NCI-H526 treated with DMSO at 0.1 percent for 48 hours (cell line): ENCODE measurements around the gene NOD1.
"Not testable (repeated sequence)": the region's sequence is repeated elsewhere in the genome, so short reads cannot be mapped to it uniquely, and the experiment has no call there.

Source experiments
- DNase-seq: peaks from one replicate; lab custom pipeline; 2025; lab: John Stamatoyannopoulos, UW

The NOD1 gene

DNA sequence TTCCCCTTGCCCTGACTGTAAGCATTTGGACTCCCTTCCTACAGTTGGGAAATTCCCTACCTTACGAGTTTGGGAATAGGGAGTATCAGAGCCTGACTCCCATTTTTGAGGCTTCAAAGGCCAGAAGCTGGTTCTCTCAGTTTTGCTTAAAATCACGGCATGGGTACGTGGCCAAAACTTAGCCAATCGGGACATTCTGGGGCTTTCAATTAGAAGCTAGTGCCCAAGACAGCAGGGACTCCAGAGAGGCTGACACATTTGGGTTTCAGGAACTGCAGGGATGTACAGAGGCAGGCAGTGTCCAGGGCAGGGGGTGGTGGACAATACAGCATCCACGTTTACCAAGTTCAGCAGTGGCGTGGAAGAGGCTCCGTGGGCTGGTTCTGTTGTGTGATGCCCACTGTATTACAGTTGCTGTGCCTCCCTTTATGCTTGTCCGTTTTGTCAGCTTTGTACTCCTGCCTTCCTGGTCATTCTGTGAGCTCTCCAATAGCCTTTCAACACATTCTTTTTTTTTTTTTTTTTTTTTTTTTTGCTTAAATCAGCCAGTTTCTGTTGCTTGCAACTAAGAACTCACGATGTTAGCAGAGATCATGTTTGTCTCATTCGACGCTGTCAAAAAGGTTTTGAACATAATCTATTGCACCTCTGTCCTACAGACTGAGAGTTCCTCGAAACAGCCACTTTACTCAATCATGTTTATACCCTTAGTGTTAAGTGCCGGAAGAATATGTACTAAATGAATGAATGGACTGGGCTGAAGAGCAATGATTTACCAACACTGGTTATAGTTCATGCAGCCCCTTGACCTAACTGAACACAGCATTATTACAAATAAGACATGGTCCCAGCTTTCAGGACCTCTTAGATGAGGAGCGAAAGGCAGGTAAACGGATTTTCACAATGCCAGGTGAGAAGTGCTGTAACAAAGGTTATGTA lies 25.0 kb upstream of the NOD1 start:
- no peak for DNase-seq

- DNase-seq, result no peak
Measured at GRCh38 chr7:30502470-30503251, 24.1 kb upstream of the NOD1 start.

- DNase-seq, result no peak
Measured at GRCh38 chr7:30501264-30501663, 22.7 kb upstream of the NOD1 start.

GRCh38 chr7:30493228-30493627 lies 14.6 kb upstream of the NOD1 start:
- DNase-seq, result no peak

DNA sequence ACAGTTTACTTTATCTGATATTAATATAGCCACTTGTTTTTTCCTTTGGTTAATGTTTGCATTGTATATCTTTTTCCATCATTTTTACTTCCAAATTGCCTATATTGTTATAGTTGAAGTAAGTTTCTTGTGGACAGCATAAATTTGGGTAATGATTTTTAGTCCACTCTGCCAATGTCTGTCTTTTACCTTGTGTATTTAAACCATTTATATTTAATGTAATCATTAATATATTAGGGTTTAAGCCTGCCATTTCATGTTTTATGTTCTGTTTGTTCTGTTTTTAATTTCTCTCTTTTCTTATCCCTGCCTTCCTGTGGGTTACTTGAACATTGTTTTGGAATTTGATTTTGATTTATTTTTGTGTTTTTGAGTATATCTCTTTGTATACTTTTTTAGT lies 12.8 kb upstream of the NOD1 start:
- DNase-seq, result no peak

- DNase-seq, result no peak
Measured at GRCh38 chr7:30487371-30487770, 8.8 kb upstream of the NOD1 start.

- no peak for DNase-seq
Measured at GRCh38 chr7:30485667-30486066, 7.1 kb upstream of the NOD1 start.

DNA sequence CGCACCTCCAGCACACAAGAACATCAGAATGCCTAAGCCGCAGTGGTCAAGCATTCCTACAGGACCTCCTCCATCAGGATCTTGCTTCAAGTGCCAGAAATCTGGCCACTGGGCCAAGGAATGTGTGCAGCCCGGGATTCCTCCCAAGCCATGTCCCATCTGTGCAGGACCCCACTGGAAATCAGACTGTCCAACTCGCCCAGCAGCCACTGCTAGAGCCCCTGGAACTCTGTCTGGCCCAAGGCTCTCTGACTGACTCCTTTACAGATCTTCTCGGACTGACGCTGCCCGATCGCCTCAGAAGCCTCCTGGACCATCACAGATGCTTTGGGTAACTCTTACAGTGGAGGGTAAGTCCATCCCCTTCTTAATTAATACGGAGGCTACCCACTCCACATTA lies 2.8 kb upstream of the NOD1 start:
- DNase-seq, result not testable (repeated sequence)

GRCh38 chr7:30479202-30480120 lies 877 bp upstream of the NOD1 start:
- DNase-seq, result peak; percentile 10

DNA sequence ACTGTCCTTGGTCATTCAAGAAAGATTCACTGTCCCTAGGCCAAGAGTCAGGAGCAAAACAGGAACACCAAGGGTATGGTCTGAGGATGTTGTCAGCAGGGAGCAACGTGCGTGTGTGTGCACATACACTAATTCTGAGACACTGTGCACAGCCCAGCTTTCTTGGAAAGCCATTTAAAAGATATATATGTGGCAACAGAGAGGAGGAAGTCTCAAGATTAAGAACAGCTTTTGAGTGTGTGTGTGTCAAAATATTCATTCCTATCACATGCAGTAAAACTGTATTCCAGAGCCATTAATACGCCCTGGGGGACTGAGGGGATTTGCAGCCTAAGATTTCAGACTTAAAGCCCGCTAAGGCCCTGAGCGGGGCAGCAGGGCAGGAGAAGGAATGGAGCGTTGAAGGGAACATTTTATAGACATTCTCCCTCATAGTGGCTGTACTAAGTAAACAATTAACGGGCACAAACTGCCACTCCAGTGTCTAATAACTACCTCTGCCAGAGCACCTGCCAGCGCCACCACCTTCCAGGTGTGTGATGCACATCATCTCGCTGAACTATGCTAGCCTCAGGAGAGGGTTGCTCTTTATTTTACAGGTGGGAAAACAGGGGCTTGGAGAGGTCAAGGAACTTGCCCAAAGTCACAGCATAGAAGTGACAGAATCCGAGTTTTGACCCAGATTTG lies 2.0 kb downstream of the NOD1 start:
- DNase-seq, result peak; percentile 78

DNA sequence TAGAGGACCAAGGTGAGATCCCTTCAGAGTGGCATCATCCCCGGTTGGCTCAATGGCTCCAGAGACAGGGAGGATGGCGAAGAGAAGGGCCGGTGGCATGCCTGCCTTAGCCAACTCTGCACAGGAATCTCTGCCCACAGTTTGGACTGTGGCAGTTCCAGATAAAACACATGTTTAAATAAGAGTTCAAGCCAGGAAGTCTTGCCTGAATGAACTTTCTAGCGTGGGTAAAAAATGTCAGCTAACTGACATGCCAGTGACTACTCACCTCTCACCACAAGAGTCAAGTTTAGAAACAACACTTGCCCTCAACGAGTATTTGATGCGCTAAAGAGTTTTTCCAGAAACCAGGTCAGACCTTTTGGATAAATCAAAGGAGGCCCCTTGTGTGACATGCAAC lies 3.0 kb downstream of the NOD1 start:
- no peak for DNase-seq

GRCh38 chr7:30474893-30475292 lies 3.7 kb downstream of the NOD1 start:
- no peak for DNase-seq

DNA sequence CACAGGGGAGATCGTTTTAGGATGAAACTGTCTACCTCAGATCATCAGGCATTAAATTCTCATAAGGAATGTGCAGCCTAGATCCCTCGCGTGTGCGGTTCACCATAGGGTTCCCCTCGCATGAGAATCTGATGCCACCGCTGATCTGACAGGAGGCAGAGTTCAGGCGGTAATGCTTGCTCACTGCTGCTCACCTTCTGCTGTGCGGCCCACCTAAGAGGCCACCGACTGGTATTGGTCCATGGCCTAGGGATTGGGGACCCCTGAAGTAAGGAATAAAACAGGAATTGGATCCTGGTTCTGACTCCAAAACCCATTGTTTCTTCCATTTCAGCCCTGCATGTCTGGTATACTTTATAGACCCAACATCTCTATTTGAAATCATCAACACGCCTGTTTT lies 4.1 kb downstream of the NOD1 start:
- DNase-seq, result no peak

DNA sequence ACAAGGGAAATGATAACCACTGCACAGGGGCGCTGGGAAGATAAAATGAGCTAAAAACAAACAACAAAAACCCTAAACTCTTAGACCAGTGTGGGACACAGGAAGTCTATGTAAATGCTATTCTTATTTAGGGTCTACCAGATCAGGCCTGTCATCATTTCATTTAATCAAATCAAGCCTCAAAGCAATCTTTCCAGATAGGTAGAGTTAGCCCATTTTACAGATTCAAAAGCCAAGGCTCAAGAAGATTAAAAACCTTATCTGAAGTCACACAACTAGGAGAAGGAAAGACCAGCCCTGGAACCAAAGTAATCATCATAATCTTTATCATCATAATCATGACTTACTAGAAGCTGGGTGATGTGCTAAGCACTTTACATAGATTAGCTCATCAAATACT lies 4.7 kb downstream of the NOD1 start:
- DNase-seq, result no peak

- DNase-seq, result no peak
Measured at GRCh38 chr7:30472784-30473775, 5.5 kb downstream of the NOD1 start.

DNA sequence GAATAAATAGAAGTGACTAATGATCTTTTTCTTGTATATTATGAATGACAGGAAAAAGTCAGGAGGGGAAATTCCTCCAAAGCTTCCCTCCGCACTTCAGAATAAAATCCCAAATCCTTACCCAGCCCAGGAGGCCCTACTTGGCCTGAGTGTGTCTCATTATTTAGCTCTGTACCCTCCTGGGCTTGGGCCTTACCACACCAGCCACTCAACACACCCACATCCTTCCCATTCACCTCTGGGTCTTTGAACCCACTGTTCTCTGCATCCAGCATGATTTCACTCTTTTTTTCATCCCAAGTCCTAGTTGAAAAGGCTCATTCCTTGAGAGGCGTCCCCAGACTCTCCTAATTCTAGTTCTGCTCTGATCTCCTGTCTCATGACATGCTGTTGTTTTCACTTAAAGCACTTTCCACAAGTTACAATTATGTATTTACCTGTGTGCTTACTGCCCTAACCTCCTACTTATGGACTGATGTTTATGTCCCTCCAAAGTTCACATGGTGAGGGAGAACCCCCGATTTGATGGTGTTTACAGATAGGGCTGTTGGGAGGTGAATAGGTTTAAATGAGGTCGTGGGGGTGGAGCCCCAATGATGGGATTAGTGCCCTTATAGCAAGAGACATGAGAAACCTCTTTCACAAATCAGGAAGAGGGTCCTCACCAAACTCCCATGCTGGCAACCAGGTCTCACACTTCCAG lies 6.4 kb downstream of the NOD1 start:
- no peak for DNase-seq

DNA sequence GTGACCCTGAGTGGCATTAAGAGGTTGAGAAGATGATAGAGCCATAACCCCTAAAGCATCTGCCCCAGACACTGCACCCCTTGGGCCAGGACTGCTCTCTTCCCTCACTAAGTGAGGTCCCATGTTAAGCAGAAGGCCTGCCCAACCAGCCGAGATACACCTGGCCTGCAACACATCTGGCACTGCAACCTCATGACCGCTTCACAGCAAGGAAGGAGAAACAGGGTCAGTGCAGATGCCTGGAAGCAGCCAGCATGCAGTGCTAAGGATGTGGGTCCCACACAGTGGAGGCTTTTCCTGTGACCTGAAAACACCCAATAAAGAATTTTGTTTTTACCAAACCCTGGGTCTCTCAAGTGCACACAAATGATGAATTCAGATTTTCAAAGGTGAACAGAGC lies 7.4 kb downstream of the NOD1 start:
- DNase-seq, result no peak

- no peak for DNase-seq
Measured at GRCh38 chr7:30470771-30471170, 7.8 kb downstream of the NOD1 start.

DNA sequence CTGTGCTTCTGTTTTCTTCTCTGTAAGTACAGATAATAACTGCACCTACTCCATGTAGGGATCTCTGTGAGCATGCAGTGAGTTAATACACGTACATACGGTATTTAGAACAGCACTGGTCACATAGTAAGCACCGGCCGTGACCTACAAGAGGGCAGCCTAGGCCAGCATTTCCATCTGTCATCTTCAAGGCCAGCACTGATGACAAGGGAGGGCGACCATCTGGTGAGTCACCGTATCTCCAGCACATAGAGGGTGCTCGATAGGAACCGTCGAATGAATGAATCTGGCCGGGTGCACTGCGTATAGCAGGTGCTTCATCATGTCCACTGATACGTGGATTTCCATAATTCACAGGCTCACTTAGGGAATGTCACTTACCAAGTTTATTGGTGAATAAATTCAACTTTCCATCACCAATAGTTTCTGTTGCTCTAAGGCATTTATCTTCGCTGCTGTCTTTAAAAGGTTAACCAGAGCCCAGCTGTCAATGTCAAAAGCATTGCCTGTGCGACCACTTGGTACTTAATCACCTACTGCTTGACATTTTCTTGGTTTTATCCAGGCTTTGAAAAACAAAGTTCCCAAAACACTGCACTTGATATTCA lies 8.3 kb downstream of the NOD1 start:
- no peak for DNase-seq
